ENCODE results near the gene TCF7L2. TPM values are rescaled to one million over a fixed set of nuclear protein-coding genes. Genes with fewer than 3 reads are reported as not detected.

The TCF7L2 gene
- polyA plus RNA-seq, 1 donor from 2014 or later: 1.7 TPM

DNA sequence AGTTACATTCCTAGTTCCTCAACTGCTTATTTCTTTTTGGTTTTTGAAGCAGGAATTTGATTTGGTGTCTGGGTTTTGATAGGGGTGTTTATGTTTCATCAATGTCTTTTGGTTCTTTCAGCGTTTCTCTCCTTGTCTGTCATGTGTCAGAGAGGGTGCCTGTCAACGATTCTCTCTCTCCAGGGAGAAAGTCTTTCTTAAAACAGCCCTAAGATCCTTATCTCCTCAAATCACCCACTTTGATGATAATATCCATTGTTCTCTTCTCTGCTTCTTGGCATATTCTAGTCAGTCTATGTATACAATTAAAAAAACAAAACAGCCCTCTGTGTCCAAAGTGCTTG, 77.2 kb downstream of the TCF7L2 start:
- H3K9me2 ChIP-seq (ENCODE audit: insufficient read depth, low read length): no peaks in the 10 kb centered on the region

DNA sequence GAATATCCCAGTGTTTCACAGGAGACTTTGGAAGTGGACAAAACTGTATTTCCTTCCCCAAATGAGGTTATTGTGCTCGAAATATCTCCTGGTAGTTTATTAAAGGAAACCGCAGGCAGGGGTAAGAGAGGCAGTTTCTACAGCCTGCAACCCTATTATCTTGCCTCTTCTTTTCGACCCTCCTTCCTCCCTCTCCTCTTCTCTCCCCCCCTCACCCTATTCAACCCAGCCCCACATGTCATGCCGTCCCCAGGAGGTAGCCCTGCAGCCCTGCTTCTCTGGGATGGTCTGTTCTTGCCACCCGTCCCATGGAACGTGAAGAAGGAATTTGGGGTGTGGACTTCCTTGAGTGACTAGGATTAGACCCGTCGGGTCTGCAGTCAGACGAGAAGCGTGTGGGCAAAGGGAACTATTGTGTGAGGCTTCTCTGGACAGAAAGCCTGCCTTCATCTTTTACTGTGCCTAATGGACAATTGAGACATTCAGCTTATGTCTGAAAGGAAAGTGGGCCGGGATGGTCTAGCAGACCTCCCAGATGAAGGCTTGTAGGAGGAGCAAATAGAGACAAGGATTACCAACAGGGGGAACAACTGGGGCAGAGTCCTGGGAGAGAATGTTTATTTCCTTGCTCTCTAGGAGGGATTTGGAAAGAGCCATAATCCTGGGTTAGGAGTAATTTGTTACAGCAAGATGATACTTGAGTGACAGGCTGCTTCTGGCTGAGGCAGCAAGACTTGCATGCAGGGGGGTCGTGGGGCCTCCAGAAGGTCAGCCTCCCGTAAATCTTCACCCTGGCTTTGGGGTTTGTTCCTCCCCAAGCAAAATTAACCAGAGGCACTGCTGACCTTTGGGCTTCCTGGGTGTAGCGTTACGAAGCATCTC, 77.8 kb downstream of the TCF7L2 start:
- no peaks in the 10 kb centered on the region for H3K36me3 ChIP-seq (ENCODE audit: insufficient read depth, low read length)
- H4K20me1 ChIP-seq (ENCODE audit: insufficient read depth): no peaks in the 10 kb centered on the region
- peaks cover 15% of the 10 kb centered on the region for H3K79me2 ChIP-seq (replicated peaks; ENCODE audit: insufficient read depth, low read length)
- no peak for TF ChIP-seq CTCF (IDR thresholded peaks at IDR 0.05; ENCODE audit: poor library complexity, severe bottlenecking)
- TF ChIP-seq EZH2 (IDR thresholded peaks at IDR 0.05; ENCODE audit: borderline replicate concordance, insufficient read depth, low read length, poor library complexity, severe bottlenecking): no peak
- TF ChIP-seq POLR2AphosphoS5 (IDR thresholded peaks at IDR 0.05): no peak
- TF ChIP-seq, protein P1, sequence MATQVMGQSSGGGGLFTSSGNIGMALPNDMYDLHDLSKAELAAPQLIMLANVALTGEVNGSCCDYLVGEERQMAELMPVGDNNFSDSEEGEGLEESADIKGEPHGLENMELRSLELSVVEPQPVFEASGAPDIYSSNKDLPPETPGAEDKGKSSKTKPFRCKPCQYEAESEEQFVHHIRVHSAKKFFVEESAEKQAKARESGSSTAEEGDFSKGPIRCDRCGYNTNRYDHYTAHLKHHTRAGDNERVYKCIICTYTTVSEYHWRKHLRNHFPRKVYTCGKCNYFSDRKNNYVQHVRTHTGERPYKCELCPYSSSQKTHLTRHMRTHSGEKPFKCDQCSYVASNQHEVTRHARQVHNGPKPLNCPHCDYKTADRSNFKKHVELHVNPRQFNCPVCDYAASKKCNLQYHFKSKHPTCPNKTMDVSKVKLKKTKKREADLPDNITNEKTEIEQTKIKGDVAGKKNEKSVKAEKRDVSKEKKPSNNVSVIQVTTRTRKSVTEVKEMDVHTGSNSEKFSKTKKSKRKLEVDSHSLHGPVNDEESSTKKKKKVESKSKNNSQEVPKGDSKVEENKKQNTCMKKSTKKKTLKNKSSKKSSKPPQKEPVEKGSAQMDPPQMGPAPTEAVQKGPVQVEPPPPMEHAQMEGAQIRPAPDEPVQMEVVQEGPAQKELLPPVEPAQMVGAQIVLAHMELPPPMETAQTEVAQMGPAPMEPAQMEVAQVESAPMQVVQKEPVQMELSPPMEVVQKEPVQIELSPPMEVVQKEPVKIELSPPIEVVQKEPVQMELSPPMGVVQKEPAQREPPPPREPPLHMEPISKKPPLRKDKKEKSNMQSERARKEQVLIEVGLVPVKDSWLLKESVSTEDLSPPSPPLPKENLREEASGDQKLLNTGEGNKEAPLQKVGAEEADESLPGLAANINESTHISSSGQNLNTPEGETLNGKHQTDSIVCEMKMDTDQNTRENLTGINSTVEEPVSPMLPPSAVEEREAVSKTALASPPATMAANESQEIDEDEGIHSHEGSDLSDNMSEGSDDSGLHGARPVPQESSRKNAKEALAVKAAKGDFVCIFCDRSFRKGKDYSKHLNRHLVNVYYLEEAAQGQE (IDR thresholded peaks at IDR 0.05; ENCODE audit: borderline replicate concordance): no peak
- TF ChIP-seq MXI1 (conservative IDR thresholded peaks at IDR 0.05; ENCODE audit: poor library complexity, severe bottlenecking): no peak
- no peak for TF ChIP-seq TAF1 (IDR thresholded peaks at IDR 0.05; ENCODE audit: low read depth)
- no peak for TF ChIP-seq RAD21 (conservative IDR thresholded peaks at IDR 0.05)
- TF ChIP-seq SMC3 (conservative IDR thresholded peaks at IDR 0.05; ENCODE audit: poor library complexity): no peak
- TF ChIP-seq EP300 (conservative IDR thresholded peaks at IDR 0.05; ENCODE audit: poor library complexity, severe bottlenecking): no peak
- no peak overlapping the region for H2AFZ ChIP-seq (ENCODE audit: low read depth, low read length)
- H3K4me2 ChIP-seq (ENCODE audit: low read length): no peak overlapping the region
- no peaks in the 10 kb centered on the region for H3K9me3 ChIP-seq (ENCODE audit: low read length)
- H3K9ac ChIP-seq (ENCODE audit: low read length): no peak overlapping the region
- H3K4me3 ChIP-seq (ENCODE audit: low read length): no peak overlapping the region
- no peak overlapping the region for H3K27ac ChIP-seq (ENCODE audit: low read length)
- no peaks in the 10 kb centered on the region for H3F3A ChIP-seq (ENCODE audit: insufficient read depth, low read length, poor library complexity, severe bottlenecking)
- H3K9me2 ChIP-seq (ENCODE audit: insufficient read depth, low read length): no peaks in the 10 kb centered on the region
- H3K27me3 ChIP-seq (ENCODE audit: insufficient read depth, low read depth, low read length): no peaks in the 10 kb centered on the region

More for the DNA sequence above, 77.2 kb downstream of the TCF7L2 start:
- Histone ChIP-seq H3K27ac (ENCODE audit: low read length) (no peak overlapping the region), H3K36me3 (ENCODE audit: insufficient read depth, low read length) (no peaks in the 10 kb centered on the region), H3K9ac (ENCODE audit: low read length) (no peak overlapping the region), H3K27me3 (ENCODE audit: insufficient read depth, low read depth, low read length) (no peaks in the 10 kb centered on the region), H3K4me3 (ENCODE audit: low read length) (no peak overlapping the region), H2AFZ (ENCODE audit: low read depth, low read length) (no peak overlapping the region), H3K4me2 (ENCODE audit: low read length) (no peak overlapping the region), H4K20me1 (ENCODE audit: insufficient read depth) (no peaks in the 10 kb centered on the region), H3K9me3 (ENCODE audit: low read length) (no peaks in the 10 kb centered on the region), H3K79me2 (replicated peaks; ENCODE audit: insufficient read depth, low read length) (peaks cover 14% of the 10 kb centered on the region), H3F3A (ENCODE audit: insufficient read depth, low read length, poor library complexity, severe bottlenecking) (no peaks in the 10 kb centered on the region)
- no peak for TF ChIP-seq RAD21 (conservative IDR thresholded peaks at IDR 0.05)
- no peak for TF ChIP-seq MXI1 (conservative IDR thresholded peaks at IDR 0.05; ENCODE audit: poor library complexity, severe bottlenecking)
- no peak for TF ChIP-seq SMC3 (conservative IDR thresholded peaks at IDR 0.05; ENCODE audit: poor library complexity)
- no peak for TF ChIP-seq TAF1 (IDR thresholded peaks at IDR 0.05; ENCODE audit: low read depth)
- TF ChIP-seq CTCF (IDR thresholded peaks at IDR 0.05; ENCODE audit: poor library complexity, severe bottlenecking): no peak
- no peak for TF ChIP-seq EP300 (conservative IDR thresholded peaks at IDR 0.05; ENCODE audit: poor library complexity, severe bottlenecking)
